ENCODE results near the gene TMEM63A. TPM values are rescaled to one million over a fixed set of nuclear protein-coding genes. Genes with fewer than 3 reads are reported as not detected.

The TMEM63A gene
- total and polyA plus RNA-seq, 2 of the 13 experiments (the other 11 are each of a cell fraction or from before 2014, with no cell fraction given), result 23.9 to 53.3 TPM

- Histone ChIP-seq H3K4me3 (replicated peaks in 1 of 3; ENCODE audit: insufficient read depth in 1 of 3, low read depth in 2 of 3, low read length in 3 of 3) (peak overlapping the region; percentile 11 to 46 (median 14); a peak in 3 of 6 replicates), H4K20me1 (ENCODE audit: insufficient read depth, low read length) (no peaks in the 10 kb centered on the region), H3K36me3 (replicated peaks in 1 of 2; ENCODE audit: control insufficient read depth in 1 of 2, insufficient read depth in 2 of 2, low read length in 2 of 2) (no peaks in the 10 kb centered on the region; a peak in 1 of 5 replicates), H3K27me3 (ENCODE audit: control insufficient read depth in 1 of 2, insufficient read depth in 2 of 2, low read length in 2 of 2) (no peaks in the 10 kb centered on the region), H3K4me1 (ENCODE audit: insufficient read depth, low read length) (peaks cover 40% of the 10 kb centered on the region), H2AFZ (ENCODE audit: low read length) (peak overlapping the region; percentile 35), H3K9ac (ENCODE audit: insufficient read depth, low read depth, low read length) (peak overlapping the region; percentile 32; the same call in 1 of the 2 replicates), H3K27ac (ENCODE audit: extremely low read length, insufficient read depth, low read length) (peak overlapping the region; percentile 19), H3K9me3 (ENCODE audit: low read length) (no peaks in the 10 kb centered on the region), H3K79me2 (ENCODE audit: insufficient read depth, low read length) (no peaks in the 10 kb centered on the region), H3K4me2 (ENCODE audit: low read depth, low read length) (peak overlapping the region; percentile 75)
- POLR2A ChIA-PET, result interaction anchor here (0.5 to 3.5 kb wide), 5 partner anchors 11 to 120 kb away, joined by 3 to 29 read pairs (median 7); partner anchors contain the start of genes PYCR2, SRP9 and TMEM63A
- DNase-seq (ENCODE audit: low spot score) (peak; percentile 19), FAIRE-seq (no peak), ATAC-seq (peak; percentile 71)
- 20% methylated on average over 18 of the region's 19 CpGs for WGBS (ENCODE audit: low lambda C conversion rate)
- CTCF ChIA-PET (ENCODE audit: low intra/inter-chr PET ratio, low total read pairs), result no interaction called here
- in situ Hi-C loops (cut with HindIII; ENCODE audit: extremely low pct_ligation_motif_present, low pct_unique_long_range_greater_than_20kb), result no loop called here
- no TSS peak for BruUV-seq (replicated peaks)
- intact Hi-C loops (cut with micrococcal nuclease; ENCODE audit: unreplicated experiment), result no loop called here
- TF ChIP-seq ELF1 (CRISPR knock-in tag; IDR thresholded peaks at IDR 0.05) (0 out of 2 replicates have a peak, but pooled peaks have one; percentile 35), ZSCAN25 (CRISPR knock-in tag; IDR thresholded peaks at IDR 0.05) (no peak), SAP130 (CRISPR knock-in tag; IDR thresholded peaks at IDR 0.05; ENCODE audit: low read depth) (0 out of 2 replicates have a peak, but pooled peaks have one; percentile 16), ZBTB21 (CRISPR knock-in tag; IDR thresholded peaks at IDR 0.05) (no peak), ZNF101 (CRISPR knock-in tag; IDR thresholded peaks at IDR 0.05; ENCODE audit: borderline replicate concordance, low read depth) (0 out of 2 replicates have a peak, but pooled peaks have one; percentile 52), ZNF121 (CRISPR knock-in tag; IDR thresholded peaks at IDR 0.05) (peak; percentile 92), MEIS1 (CRISPR knock-in tag; IDR thresholded peaks at IDR 0.05; ENCODE audit: borderline replicate concordance) (no peak), SMAD3 (CRISPR knock-in tag; IDR thresholded peaks at IDR 0.05) (no peak), MYC (CRISPR knock-in tag; IDR thresholded peaks at IDR 0.05; ENCODE audit: borderline replicate concordance) (no peak), CBX5 (CRISPR knock-in tag; IDR thresholded peaks at IDR 0.05; ENCODE audit: borderline replicate concordance) (no peak; the same call in 1 of the 2 replicates), ZNF687 (CRISPR knock-in tag; IDR thresholded peaks at IDR 0.05) (peak; percentile 35; the same call in 1 of the 2 replicates), MYPOP (CRISPR knock-in tag; IDR thresholded peaks at IDR 0.05) (no peak), CBFB (CRISPR knock-in tag; IDR thresholded peaks at IDR 0.05) (no peak), ZNF614 (CRISPR knock-in tag; IDR thresholded peaks at IDR 0.05; ENCODE audit: borderline replicate concordance) (0 out of 2 replicates have a peak, but pooled peaks have one; percentile 6), FOXA3 (CRISPR knock-in tag; IDR thresholded peaks at IDR 0.05) (0 out of 2 replicates have a peak, but pooled peaks have one; percentile 7), BRD4 (CRISPR knock-in tag; IDR thresholded peaks at IDR 0.05) (no peak), ZNF275 (CRISPR knock-in tag; IDR thresholded peaks at IDR 0.05; ENCODE audit: borderline replicate concordance) (no peak)
Measured at GRCh38 chr1:225897595-225898514, 15.7 kb upstream of the TMEM63A start.

Data from HepG2 (cell line).